ENCODE measurements around the gene PDCL3. TPM values are rescaled to one million over a fixed set of nuclear protein-coding genes. Genes with fewer than 3 reads are reported as not detected.

Gene PDCL3
- total RNA-seq, 2 donors from 2014 or later, result 3.4 to 9.2 TPM

GRCh38 chr2:100520224-100520623, 42.6 kb upstream of the PDCL3 start:
- intact Hi-C loops (cut with DNase I), result no loop called here
- ATAC-seq (no peak), DNase-seq (no peak)
- Histone ChIP-seq H3K27ac (no peak overlapping the region), H3K9me3 (no peaks in the 10 kb centered on the region), H3K36me3 (replicated peaks in 1 of 2; ENCODE audit: insufficient read depth in 1 of 2, low read depth in 2 of 2) (no peaks in the 10 kb centered on the region), H3K4me1 (no peaks in the 10 kb centered on the region), H3K4me3 (no peak overlapping the region), H3K27me3 (no peaks in the 10 kb centered on the region)
- TF ChIP-seq CTCF (IDR thresholded peaks at IDR 0.05), result no peak
- TF ChIP-seq POLR2A (IDR thresholded peaks at IDR 0.05), result no peak
- 58 to 60% methylated on average over 2 of the region's 2 CpGs for WGBS, 2 donors

GRCh38 chr2:100522430-100522829, 40.4 kb upstream of the PDCL3 start:
- TF ChIP-seq POLR2A (IDR thresholded peaks at IDR 0.05), result no peak
- no peak for TF ChIP-seq CTCF (IDR thresholded peaks at IDR 0.05)
- Histone ChIP-seq H3K4me1 (no peaks in the 10 kb centered on the region), H3K27ac (no peak overlapping the region), H3K36me3 (replicated peaks in 1 of 2; ENCODE audit: insufficient read depth in 1 of 2, low read depth in 2 of 2) (no peaks in the 10 kb centered on the region), H3K9me3 (no peaks in the 10 kb centered on the region), H3K4me3 (no peak overlapping the region), H3K27me3 (no peaks in the 10 kb centered on the region)
- ATAC-seq (no peak), DNase-seq (peak in 1 of 4 donors; percentile 44)
- WGBS, 2 donors, result 18 to 25% methylated on average over 1 of the region's 1 CpG
- intact Hi-C loops (cut with DNase I), result no loop called here

GRCh38 chr2:100524331-100524730, 38.5 kb upstream of the PDCL3 start:
- Histone ChIP-seq H3K4me3 (no peak overlapping the region), H3K27ac (no peak overlapping the region), H3K27me3 (no peaks in the 10 kb centered on the region), H3K36me3 (replicated peaks in 1 of 2; ENCODE audit: insufficient read depth in 1 of 2, low read depth in 2 of 2) (no peaks in the 10 kb centered on the region), H3K9me3 (no peaks in the 10 kb centered on the region), H3K4me1 (no peaks in the 10 kb centered on the region)
- 87 to 94% methylated on average over 2 of the region's 2 CpGs for WGBS, 2 donors
- intact Hi-C loops (cut with DNase I), result no loop called here
- ATAC-seq (no peak), DNase-seq (no peak)
- TF ChIP-seq POLR2A (IDR thresholded peaks at IDR 0.05) (no peak), CTCF (IDR thresholded peaks at IDR 0.05) (no peak)

GRCh38 chr2:100526868-100527267, 35.9 kb upstream of the PDCL3 start:
- WGBS, 2 donors, result 18 to 55% methylated on average over 1 of the region's 1 CpG
- Histone ChIP-seq H3K4me3 (no peak overlapping the region), H3K27me3 (no peaks in the 10 kb centered on the region), H3K4me1 (no peaks in the 10 kb centered on the region), H3K27ac (no peak overlapping the region), H3K36me3 (replicated peaks in 1 of 2; ENCODE audit: insufficient read depth in 1 of 2, low read depth in 2 of 2) (no peaks in the 10 kb centered on the region), H3K9me3 (no peaks in the 10 kb centered on the region)
- ATAC-seq (no peak), DNase-seq (no peak)
- no peak for TF ChIP-seq CTCF (IDR thresholded peaks at IDR 0.05)
- no peak for TF ChIP-seq POLR2A (IDR thresholded peaks at IDR 0.05)
- intact Hi-C loops (cut with DNase I), result no loop called here

- DNase-seq, result no peak
- no peaks in the 10 kb centered on the region for H3K9me3 ChIP-seq
- no peak for ATAC-seq
- no peak overlapping the region for H3K27ac ChIP-seq
- H3K4me1 ChIP-seq, result no peaks in the 10 kb centered on the region
- no peak overlapping the region for H3K4me3 ChIP-seq
- no peak for TF ChIP-seq CTCF (IDR thresholded peaks at IDR 0.05)
- TF ChIP-seq POLR2A (IDR thresholded peaks at IDR 0.05), result no peak
- no peaks in the 10 kb centered on the region for H3K36me3 ChIP-seq (replicated peaks in 1 of 2; ENCODE audit: insufficient read depth in 1 of 2, low read depth in 2 of 2)
- WGBS, 2 donors, result 75 to 91% methylated on average over 6 to 7 of the region's 7 CpGs
- no peaks in the 10 kb centered on the region for H3K27me3 ChIP-seq
- intact Hi-C loops (cut with DNase I), result no loop called here
Measured at GRCh38 chr2:100527440-100528015, 35.3 kb upstream of the PDCL3 start.

Data from body of pancreas (tissue), 4 donors.